Astrocyte of the hippocampus (primary cell): ENCODE results near the gene SNED1.
A peak's percentile ranks its signal among the peaks of the same experiment; 100 is the strongest.

Experiments used
- DNase-seq: peaks from one replicate; pipeline ENCODE4 v3.0.0; 2011; ENCODE audit warnings: low read depth, low spot score

The SNED1 gene

GRCh38 chr2:241029599-241030332, 31.3 kb downstream of the SNED1 start:
- no peak for DNase-seq

- DNase-seq: no peak
Observed at GRCh38 chr2:241030333-241030680, 31.9 kb downstream of the SNED1 start.

GRCh38 chr2:241030883-241031282, 32.5 kb downstream of the SNED1 start:
- no peak for DNase-seq

- no peak for DNase-seq
Observed at GRCh38 chr2:241031436-241032165, 33.2 kb downstream of the SNED1 start.

- DNase-seq: no peak
Observed at GRCh38 chr2:241033336-241033987, 35.0 kb downstream of the SNED1 start.

- DNase-seq: no peak
Observed at GRCh38 chr2:241033994-241034393, 35.6 kb downstream of the SNED1 start.

GRCh38 chr2:241034490-241035141, 36.2 kb downstream of the SNED1 start:
- DNase-seq: no peak

GRCh38 chr2:241035142-241035817, 36.9 kb downstream of the SNED1 start:
- DNase-seq: no peak

GRCh38 chr2:241035818-241036396, 37.5 kb downstream of the SNED1 start:
- DNase-seq: peak; percentile 46

GRCh38 chr2:241036397-241036963, 38.1 kb downstream of the SNED1 start:
- DNase-seq: no peak

- no peak for DNase-seq
Observed at GRCh38 chr2:241036964-241037421, 38.6 kb downstream of the SNED1 start.

GRCh38 chr2:241037498-241037897, 39.1 kb downstream of the SNED1 start:
- no peak for DNase-seq

GRCh38 chr2:241038374-241039180, 40.2 kb downstream of the SNED1 start:
- DNase-seq: no peak

GRCh38 chr2:241039416-241039815, 41.0 kb downstream of the SNED1 start:
- no peak for DNase-seq

GRCh38 chr2:241040081-241040803, 41.8 kb downstream of the SNED1 start:
- no peak for DNase-seq

- DNase-seq: no peak
Observed at GRCh38 chr2:241041589-241042158, 43.3 kb downstream of the SNED1 start.

- no peak for DNase-seq
Observed at GRCh38 chr2:241043581-241043980, 45.2 kb downstream of the SNED1 start.

- DNase-seq: no peak
Observed at GRCh38 chr2:241047253-241048010, 49.0 kb downstream of the SNED1 start.
